Occipital lobe (tissue), 2 donors: Measurements from ENCODE around the gene BPNT1. TPM values are rescaled to one million over a fixed set of nuclear protein-coding genes. Genes with fewer than 3 reads are reported as not detected.
"Not testable (repeated sequence)": the region's sequence is repeated elsewhere in the genome, so short reads cannot be mapped to it uniquely, and the experiment has no call there.

ENCODE experiments used
- DNase-seq: peaks from one replicate; lab custom pipeline; 2025; lab: John Stamatoyannopoulos, UW
- total RNA-seq: library from RNA; depleted of rRNA; stranded (reverse); fragments of >200 nt; gene quantifications from one replicate; pipeline ENCODE4 v1.2.3, GENCODE V29; 2014

Gene BPNT1
- total RNA-seq, 1 donor from 2014 or later = 23.2 TPM

DNA sequence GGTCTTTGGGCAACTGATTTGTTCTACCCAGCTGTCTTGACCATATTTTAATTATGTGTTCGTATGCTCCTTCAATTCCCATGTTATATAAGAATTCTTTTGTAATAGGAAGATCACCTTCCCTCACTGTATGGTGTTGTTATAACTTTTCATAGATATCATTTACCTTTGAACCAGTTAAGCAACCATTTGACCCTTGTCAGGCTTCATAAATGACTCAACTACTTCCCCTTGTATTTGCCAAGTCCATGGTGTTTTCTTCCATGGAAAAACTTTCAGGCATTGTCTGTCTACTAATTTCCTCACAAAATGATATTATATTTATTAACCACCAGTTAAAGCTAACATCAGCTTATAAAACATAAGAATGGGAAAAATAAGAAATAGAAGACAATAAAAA is 5.1 kb downstream of the BPNT1 start:
- no peak for DNase-seq

DNA sequence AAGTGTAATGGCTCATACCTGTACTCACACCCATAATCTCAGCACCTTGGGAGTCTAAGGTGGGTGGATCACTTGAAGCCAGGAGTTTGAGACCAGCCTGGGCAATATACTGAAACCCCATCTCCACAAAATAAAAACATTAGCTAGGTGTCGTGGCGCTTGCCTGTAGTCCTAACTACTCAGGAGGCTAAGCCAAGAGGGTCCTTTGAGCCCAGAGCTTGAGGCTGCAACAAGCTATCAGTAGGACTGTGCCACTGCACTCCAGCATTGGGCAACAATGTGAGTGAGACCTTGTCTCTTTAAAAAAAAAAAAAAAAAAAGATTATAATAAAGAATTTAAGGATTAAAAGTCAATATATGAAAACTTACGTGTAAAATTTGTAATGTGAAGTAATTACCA is 11.7 kb downstream of the BPNT1 start:
- DNase-seq = no peak

DNA sequence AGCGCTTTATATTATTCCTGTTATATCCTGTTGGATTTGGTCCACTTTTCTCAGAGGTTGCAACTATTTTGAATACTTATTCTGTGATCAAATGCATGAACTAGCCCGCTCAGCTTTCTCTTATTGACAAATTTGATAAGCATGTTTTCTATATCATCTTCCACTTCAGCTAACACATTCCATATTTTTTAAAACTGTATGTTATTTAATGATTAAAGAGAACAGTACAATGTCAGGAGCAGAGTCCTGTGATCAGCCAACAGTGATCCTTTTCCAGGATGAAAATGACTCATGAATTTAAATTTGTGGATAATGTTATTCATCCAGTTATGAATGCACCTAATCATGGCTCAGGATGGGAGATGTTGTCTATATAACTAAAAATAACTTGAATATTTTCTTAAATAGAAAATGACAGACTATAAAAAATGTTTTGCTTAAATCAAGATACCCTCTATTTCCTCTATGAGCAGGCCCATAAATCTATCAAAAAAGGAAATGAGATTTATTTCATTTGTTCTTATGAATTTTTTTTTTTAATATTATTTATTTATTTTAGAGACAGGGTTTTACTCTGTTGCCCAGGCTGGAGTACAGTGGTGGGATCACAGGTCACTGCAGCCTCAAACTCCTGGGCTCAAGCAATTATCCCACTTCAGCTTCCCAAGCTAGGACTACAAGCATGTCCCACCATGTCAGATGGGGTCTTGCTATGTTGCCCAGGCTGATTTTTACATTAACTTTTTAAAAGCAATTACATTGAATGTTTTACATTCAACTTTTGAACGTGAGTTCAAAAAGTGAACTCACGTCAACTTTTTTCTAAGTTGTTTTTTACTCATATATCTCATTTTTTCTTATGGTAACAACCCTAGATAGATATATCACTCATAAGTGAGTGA is 12.5 kb downstream of the BPNT1 start:
- no peak for DNase-seq

DNA sequence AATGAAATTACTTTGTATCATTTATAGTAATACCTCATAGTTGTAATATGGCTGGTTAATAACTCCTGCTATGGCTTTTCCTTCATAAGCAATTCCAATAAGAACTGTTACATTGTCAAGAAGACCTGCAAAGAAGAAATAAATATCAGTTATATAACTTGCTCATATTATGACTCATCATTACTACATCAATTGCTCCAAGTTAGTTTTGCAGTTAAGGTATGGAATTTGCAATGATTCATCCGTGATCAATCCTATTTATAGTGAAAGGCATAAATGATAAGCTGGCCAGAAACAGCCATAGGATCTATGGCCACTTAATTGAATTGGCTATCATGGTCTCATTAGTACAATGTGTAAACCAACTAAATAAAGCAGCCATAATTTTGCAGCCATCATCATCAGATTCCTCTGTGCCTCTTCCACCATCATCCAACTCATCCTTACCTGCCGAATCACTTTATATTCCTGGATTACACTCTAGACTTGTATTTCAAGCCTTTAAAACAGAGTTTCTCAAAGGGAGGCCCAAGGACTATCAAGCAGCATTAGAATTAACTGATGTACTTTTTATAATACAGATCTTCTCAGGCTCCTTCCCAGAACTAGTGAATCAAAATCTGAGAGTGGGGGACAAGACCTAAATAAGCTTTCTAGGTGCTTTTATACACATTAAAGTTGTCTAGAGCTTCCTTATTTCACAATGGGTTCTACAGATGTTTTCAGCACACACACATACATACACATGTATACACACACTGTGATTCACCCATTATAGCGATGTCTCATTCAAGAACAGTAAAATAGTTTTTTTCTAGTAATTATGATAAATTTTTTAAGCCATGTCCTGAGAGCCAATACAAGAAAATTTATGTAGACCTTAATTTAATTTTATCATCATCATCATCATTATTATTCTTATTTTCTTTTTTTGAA is 22.1 kb downstream of the BPNT1 start:
- no peak for DNase-seq

DNA sequence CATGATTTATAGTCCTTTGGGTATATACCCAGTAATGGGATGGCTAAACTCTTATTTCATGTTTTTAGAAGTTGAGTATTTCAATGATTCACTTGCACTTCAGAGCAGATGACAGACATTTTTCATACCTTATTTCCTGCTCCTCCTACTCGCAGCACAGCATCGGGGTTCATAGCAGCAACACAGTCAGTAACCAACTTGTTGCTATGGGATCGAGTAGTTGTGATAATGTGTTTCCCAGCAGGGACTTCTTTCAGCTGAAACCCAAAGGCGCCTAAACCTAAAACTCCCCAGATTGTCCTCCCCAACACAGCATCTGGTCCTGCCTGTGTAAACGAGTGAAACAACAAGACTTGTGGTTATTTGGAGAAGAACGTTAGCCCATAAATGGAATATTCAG is 27.0 kb downstream of the BPNT1 start:
- no peak for DNase-seq

DNA sequence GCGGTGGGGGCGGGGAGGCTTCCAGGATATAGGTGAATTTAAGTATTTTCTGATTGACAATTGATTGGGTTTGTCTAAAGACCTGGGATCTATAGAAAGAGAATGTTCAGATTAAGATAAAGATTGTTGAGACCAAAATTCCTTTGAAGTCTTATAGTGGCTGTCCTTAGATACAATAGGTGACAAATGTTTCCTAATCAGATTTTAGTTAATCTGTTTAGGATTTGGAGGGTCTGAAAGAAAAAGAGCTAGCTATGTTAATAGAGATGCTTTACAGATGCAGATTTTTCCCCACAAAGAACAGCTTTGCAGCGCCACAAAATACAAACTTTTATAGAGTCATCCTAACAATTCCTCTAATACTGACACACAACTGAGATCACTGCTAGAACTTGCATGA is 28.7 kb downstream of the BPNT1 start:
- DNase-seq = no peak

DNA sequence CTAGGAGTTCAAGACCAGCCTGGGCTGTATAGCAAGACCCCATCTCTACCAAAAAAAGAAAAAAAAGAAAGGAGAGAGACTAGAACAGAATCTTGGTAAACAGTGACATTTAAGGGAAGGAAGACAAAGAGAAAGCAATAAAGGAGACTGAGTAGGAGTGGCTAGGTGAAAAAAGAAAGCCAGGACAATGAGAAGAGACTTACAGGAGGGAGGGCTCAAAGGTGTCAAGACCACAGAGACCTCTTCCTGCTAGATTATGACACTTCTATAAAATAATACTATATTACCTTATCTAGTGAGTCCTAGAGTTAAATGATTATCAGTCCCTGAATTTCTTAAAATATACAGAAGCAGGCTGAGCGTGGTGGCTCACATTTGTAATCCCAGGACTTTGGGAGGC is 33.2 kb downstream of the BPNT1 start:
- no peak for DNase-seq

DNA sequence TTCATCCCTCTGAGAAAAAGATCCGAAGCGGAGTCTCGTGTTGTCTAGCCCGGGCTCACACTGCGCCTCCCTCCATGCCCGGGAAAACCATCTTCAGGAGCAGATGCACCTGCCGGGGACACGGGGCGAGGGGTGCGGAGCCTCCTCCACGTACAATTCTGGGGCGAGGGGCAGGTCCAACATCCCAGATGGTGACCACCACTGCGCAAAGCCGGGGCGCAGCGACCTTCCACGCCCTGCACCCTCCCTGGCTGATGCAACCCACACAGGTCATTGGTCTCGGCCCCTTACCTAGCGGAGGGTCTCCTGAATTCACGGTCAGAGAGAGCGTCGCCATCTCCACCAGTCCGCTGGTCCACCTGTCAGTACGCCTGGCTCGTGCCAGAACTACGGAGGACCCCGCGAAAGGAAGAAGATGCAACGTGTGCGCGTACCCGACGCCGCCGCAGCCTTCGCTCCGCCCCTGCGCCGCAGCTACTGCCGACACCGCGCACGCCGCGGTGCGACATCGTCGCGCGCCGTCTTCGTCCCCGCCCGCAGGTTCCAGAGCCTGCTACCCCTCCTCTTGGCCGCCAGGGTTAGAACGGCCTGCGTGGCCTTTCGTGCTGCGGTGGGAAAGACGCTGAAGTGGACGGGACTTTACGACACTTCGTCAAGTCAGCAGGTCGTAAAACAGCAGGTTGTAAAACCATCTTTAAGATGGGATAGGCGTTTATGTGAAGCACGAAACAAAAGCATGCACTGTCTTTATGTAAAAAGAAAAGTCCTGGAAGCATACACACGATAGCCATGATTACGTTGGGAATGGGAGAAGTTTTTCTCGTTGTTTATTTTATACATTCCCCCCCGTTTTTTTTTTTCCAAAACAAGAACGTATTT is 43.3 kb downstream of the BPNT1 start, which contains the start of gene EPRS1:
Gene EPRS1, minus strand, starts transcription at position 454 of the 879 bp plus-strand sequence. Its CDS starts 117 bp downstream, at position 337.
- peak; percentile 93 for DNase-seq

DNA sequence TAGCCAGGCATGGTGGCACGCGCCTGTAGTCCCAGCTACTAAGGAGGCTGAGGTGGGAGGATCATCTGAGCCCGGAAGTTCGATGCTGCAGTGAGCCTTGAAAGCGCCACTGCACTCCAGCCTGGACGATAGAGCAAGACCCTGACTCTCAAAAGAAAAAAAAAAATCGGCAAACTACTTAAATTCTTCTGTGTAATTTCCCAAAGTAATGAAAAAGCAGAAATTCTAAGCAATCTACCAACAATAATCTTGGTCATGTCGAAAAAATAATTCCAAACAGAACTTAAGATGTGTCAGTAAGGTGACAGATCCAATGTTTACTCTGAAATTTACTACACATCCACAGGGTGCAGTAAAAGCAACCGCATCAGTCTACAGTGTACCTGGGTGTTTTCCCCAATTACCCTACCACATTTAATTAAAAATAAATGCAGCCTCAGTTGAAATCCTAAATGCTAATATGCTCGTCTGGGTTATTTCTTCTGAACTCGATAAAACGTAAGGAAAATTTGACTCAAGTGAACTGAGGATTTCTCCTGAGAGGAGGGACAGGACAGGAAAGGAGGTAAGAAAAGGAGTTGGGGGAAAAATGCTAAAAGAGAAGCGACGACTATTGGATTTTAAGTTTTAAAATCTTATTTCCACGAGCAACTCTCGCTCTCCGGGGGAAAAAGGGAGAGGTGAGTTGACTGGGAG is 44.1 kb downstream of the BPNT1 start:
- no peak for DNase-seq

DNA sequence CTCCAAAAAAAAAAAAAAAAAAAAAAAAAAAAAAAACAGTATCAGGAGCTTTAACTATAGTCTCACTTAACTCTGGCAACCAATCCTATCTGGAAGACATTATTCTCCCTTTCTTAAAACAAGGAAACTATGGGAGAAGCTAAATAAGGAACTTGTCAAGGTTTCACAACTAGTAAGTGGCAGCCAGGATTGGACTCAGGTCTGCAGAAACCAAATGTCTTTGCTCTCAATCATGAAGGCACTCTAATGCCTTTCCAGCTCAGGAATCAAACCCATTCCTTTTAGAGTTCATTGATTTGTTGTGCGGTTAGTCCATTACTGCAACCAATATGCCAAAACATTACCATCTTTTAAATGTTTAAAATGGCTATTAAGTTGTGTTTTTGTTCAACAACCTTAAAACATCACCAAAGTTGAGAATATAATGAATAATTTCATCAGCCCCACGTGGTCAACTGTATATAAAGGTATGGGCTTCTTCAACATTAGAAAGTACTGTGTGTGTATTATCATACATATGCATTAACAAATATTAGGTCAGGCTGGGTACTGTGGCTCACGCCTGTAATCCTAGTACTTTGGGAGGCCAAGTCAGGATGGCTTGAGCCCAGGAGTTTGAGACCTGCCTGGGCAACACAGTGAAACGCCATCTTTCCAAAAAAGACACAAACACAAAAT is 44.8 kb downstream of the BPNT1 start:
- no peak for DNase-seq

DNA sequence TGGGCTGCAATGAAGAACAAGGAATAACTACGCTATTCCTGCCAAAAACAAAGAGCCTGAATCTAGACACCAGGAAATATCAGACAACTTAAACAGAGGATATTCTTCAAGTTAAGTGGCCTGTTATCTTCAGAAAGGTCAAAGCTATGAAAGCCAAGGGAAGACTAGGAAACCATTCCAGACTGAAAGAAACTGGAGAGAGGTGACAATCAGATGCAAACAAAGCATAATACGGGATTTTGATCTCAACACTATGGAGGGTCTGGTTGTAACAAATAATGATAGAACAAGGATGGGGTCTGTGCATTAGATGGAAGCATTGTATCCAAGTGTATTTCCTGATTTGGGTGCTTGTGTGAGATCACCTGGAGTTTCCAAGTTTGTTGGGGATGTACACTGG is 45.9 kb downstream of the BPNT1 start:
- no peak for DNase-seq

DNA sequence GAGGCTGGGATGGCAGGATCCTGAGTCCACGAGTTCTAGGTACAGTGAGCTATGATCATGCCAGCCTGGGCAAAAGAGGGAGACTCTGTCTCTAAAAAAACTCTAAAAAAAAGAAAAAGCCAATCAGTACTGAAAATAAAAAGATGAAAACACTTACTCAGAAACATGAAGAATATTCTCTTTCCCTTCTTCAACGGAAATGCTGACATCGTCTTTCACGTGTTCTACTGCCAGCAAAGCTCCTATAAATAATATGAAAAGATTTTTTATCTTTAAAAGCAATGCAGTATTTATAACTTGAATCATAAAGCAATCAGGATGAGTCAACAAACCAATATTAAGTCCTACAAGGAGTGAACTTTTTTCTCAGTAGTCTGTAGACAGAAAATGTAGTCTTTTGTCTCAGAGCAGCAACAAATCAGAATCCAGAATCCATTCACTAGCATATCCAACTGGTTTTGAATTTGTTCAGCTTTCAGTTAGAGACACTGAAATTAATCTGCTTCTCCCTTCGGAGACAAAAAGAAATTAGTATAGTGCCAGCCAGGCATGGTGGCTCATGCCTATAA is 49.5 kb downstream of the BPNT1 start:
- DNase-seq = no peak

DNA sequence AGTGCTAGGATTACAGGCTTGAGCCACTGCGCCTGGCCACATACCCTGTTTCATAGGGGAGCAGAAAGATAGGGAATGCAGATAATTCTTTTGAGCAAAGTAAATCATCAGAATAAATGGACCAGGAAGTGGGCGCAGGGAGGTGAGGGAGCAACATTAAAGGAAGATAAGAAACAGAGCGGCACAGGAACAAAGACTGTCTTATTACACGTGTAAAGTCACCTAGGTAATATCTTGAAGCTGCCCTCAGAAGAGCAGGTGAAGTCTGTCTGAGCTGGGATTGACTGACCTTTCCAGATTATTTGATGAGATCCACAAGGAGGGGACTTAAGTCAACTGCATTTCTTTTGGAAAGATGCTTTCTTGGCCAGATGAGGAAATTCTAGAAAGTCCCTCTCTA is 50.9 kb downstream of the BPNT1 start:
- DNase-seq = no peak

DNA sequence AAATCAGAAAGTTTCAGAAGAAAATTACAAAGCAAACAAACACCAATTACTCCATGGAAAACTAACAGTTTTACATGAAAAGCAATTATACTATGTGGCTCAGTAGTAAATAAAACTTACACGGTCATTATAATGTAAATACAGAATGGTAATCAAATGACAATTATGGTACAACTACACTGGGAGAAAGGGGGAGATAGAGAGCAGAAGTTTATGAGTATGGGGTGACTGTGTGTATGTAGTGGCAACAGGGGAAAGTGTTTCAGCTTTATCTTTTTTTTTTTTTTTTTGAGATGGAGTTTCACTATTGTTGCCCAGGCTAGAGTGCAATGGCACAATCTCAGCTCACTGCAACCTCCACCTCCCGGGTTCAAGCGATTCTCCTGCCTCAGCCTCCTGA is 51.8 kb downstream of the BPNT1 start:
- DNase-seq = not testable (repeated sequence)

DNA sequence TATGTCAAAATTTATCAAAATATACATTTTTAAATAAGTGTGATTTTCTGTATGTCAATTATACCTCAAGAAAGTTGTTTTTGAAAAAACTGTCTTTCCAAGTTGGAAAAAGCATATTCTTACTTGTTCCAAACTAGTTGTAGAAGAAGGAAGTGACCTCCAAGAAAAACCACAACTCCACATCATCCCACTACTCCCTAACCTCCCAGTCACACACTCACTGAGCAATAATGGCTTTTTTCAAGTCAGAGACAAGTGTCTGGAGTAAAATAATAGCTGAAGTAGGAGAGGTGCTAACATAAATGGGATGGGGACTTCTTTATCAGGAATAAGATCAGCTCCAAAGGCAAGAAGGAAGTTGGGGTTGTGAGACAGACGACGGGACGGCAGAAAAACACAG is 56.7 kb downstream of the BPNT1 start:
- no peak for DNase-seq

DNA sequence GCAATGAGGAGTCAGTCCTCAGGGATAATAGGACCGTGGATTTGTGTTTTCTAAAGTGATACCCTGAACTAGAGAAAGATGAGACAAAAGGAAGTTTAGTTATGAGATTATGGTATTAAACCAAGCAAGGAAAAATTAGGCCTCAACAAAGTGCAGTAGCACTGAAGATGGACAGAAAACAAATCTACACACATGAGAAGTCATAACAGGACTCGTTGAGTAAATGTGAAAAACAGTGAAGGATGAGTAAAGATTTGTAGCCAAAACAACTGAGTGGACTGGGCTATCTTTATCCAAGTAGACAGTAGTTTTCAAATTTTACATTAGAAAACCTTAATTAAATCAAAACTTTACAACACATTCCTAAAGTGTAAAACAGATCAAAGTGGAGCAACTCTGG is 58.3 kb downstream of the BPNT1 start:
- DNase-seq = no peak

DNA sequence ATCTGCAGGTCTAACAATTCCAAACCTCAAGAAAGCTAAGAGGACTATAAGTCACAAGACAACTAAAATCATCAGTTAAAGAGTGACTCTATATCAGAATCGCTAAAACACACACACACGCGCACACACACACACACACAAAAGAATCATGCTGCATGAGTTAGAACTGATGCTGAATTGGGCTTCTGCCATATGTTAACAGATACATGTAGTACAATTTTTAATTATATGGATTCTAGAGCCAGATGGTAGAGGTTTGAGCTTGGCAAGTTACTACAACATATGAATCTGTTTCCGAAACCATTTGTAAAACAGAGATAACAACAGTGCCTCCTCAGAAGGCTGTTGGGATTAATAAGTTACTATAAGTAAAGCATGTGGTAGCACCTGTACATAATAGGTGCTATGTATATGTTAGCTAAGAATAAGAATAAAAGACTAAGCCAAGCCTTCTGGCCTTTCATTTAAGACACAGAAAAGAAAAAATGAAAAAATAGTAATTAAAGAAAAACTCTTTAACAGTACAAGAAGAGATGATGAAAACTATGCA is 61.2 kb downstream of the BPNT1 start:
- no peak for DNase-seq

DNA sequence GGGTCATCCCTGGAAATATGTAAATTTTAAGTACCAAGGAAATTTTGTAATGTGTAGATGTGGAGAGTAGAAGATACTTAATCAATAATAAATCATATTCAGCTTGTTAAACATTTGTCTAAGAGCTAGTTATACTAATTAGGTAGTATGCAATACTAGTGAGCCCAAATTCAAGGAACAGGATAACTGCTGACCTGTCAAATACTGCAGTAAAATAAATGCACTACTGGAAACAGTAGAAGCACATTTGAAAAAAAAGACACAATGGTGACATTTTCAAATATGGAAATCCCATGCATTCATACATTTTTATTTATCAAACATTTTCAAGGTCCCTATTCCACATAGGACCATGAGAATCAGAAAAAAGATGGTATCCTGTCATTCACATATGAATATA is 70.5 kb downstream of the BPNT1 start:
- no peak for DNase-seq

DNA sequence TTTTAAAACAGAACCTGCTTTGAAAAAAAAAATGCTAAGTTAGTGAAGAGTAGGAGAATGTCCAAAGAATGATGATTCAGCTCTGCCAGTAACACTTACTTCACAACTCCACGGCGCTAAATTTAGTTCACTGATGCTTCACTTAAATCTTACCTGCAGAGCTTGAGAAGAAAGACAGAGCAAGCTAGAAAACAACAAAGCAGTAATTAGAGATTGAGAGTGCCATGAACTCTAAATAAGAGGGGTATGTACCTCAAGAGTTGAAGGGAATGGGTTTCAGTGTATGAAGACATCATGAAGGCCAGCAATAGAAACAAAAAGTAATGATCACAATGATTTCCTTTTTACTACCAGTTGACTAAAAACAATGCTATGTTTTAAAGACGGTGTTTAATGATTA is 76.1 kb downstream of the BPNT1 start:
- peak; percentile 6 for DNase-seq
